Measurements from ENCODE around the gene CBX5.

GRCh38 chr12:54311051-54311450 lies 31.1 kb upstream of the CBX5 start:
- TF ChIP-seq CTCF (IDR thresholded peaks at IDR 0.05) = no peak
- no peak for TF ChIP-seq POLR2A (IDR thresholded peaks at IDR 0.05)
